GM23338 (cell line): Measurements from ENCODE around the gene PIM3.

Experiments used
- CREB1 ChIP-seq: fragments of 250-450 bp; sonication (Bioruptor Pico); IDR thresholded peaks from 2 replicates; pipeline ENCODE4 v1.5.0; 2020; ENCODE audit warnings: low read depth, mild to moderate bottlenecking, moderate library complexity
- EZH2 ChIP-seq: fragments of 200-600 bp; sonication (generic); IDR thresholded peaks from one replicate; pipeline ENCODE4 v1.8.0; 2017; ENCODE audit warnings: antibody characterized with exemption, mild to moderate bottlenecking, low read depth; ENCODE audit not compliant: unreplicated experiment
- EZH2phosphoT487 ChIP-seq: fragments of 200-600 bp; sonication (generic); IDR thresholded peaks from one replicate; pipeline ENCODE4 v1.8.1; 2018; ENCODE audit warnings: antibody characterized with exemption; ENCODE audit not compliant: unreplicated experiment
- JUNB ChIP-seq: IDR thresholded peaks from one replicate; pipeline ENCODE4 v1.6.1; 2016; ENCODE audit warnings: antibody characterized with exemption; ENCODE audit not compliant: unreplicated experiment
- POLR2AphosphoS5 ChIP-seq: IDR thresholded peaks from 2 replicates; pipeline ENCODE4 v1.6.1; 2016; ENCODE audit warnings: antibody characterized with exemption, low read depth
- STAT1 ChIP-seq: IDR thresholded peaks from one replicate; pipeline ENCODE4 v1.6.1; 2016; ENCODE audit warnings: antibody characterized with exemption; ENCODE audit not compliant: unreplicated experiment
- ZNF331 ChIP-seq: fragments of 250-450 bp; sonication (Bioruptor Pico); IDR thresholded peaks from 2 replicates; pipeline ENCODE4 v1.5.0; 2020; ENCODE audit warnings: low read depth, mild to moderate bottlenecking, moderate library complexity
- TF ChIP-seq, protein P1 (sequence below): fragments of 250-450 bp; sonication (Bioruptor Pico); IDR thresholded peaks from 2 replicates; pipeline ENCODE4 v1.5.0; 2020; ENCODE audit warnings: mild to moderate bottlenecking, moderate library complexity
- TF ChIP-seq, protein P2 (sequence below), 2 experiments: fragments of 200-600 bp in 1 of 2; sonication (generic) in 1 of 2; conservative IDR thresholded peaks; 2 replicates each; pipeline versions ENCODE4 v1.5.1 to v1.6.1; 2016 to 2017; ENCODE audit warnings: antibody characterized with exemption in 2 of 2, low read depth in 2 of 2, mild to moderate bottlenecking in 2 of 2, moderate library complexity in 1 of 2
- TF ChIP-seq, protein P3 (sequence below): IDR thresholded peaks from one replicate; pipeline ENCODE4 v1.6.1; 2018; ENCODE audit warnings: antibody characterized with exemption; ENCODE audit not compliant: unreplicated experiment
- TF ChIP-seq, protein P4 (sequence below): IDR thresholded peaks from 2 replicates; pipeline ENCODE4 v1.6.1; 2016; ENCODE audit warnings: antibody characterized with exemption

DNA sequence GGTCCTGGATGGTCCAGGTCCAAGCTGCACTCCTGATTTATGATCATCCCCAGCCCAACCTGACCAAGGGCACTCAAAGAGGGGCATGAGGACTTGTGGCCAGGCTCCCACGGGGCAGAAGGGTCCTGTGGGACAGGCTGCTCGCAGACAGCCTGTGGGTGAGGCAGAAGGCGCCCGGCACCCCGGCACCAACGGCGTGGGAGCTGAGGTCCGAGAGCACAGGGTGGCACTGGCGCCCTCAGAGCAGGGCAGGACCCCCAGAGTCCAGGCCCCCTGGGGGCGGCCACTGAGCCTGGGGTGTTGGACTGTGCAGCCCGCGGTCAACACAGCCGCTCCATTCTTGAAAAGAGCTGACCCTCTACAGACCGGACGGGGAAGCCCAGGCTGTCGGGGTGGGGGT lies 48.7 kb downstream of the PIM3 start:
- TF ChIP-seq, protein P1, sequence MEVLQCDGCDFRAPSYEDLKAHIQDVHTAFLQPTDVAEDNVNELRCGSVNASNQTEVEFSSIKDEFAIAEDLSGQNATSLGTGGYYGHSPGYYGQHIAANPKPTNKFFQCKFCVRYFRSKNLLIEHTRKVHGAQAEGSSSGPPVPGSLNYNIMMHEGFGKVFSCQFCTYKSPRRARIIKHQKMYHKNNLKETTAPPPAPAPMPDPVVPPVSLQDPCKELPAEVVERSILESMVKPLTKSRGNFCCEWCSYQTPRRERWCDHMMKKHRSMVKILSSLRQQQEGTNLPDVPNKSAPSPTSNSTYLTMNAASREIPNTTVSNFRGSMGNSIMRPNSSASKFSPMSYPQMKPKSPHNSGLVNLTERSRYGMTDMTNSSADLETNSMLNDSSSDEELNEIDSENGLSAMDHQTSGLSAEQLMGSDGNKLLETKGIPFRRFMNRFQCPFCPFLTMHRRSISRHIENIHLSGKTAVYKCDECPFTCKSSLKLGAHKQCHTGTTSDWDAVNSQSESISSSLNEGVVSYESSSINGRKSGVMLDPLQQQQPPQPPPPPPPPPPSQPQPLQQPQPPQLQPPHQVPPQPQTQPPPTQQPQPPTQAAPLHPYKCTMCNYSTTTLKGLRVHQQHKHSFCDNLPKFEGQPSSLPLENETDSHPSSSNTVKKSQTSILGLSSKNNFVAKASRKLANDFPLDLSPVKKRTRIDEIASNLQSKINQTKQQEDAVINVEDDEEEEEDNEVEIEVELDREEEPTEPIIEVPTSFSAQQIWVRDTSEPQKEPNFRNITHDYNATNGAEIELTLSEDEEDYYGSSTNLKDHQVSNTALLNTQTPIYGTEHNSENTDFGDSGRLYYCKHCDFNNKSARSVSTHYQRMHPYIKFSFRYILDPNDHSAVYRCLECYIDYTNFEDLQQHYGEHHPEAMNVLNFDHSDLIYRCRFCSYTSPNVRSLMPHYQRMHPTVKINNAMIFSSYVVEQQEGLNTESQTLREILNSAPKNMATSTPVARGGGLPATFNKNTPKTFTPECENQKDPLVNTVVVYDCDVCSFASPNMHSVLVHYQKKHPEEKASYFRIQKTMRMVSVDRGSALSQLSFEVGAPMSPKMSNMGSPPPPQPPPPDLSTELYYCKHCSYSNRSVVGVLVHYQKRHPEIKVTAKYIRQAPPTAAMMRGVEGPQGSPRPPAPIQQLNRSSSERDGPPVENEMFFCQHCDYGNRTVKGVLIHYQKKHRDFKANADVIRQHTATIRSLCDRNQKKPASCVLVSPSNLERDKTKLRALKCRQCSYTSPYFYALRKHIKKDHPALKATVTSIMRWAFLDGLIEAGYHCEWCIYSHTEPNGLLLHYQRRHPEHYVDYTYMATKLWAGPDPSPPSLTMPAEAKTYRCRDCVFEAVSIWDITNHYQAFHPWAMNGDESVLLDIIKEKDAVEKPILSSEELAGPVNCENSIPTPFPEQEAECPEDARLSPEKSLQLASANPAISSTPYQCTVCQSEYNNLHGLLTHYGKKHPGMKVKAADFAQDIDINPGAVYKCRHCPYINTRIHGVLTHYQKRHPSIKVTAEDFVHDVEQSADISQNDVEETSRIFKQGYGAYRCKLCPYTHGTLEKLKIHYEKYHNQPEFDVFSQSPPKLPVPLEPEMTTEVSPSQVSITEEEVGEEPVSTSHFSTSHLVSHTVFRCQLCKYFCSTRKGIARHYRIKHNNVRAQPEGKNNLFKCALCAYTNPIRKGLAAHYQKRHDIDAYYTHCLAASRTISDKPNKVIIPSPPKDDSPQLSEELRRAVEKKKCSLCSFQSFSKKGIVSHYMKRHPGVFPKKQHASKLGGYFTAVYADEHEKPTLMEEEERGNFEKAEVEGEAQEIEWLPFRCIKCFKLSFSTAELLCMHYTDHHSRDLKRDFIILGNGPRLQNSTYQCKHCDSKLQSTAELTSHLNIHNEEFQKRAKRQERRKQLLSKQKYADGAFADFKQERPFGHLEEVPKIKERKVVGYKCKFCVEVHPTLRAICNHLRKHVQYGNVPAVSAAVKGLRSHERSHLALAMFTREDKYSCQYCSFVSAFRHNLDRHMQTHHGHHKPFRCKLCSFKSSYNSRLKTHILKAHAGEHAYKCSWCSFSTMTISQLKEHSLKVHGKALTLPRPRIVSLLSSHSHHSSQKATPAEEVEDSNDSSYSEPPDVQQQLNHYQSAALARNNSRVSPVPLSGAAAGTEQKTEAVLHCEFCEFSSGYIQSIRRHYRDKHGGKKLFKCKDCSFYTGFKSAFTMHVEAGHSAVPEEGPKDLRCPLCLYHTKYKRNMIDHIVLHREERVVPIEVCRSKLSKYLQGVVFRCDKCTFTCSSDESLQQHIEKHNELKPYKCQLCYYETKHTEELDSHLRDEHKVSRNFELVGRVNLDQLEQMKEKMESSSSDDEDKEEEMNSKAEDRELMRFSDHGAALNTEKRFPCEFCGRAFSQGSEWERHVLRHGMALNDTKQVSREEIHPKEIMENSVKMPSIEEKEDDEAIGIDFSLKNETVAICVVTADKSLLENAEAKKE = no peak
- TF ChIP-seq, protein P2, sequence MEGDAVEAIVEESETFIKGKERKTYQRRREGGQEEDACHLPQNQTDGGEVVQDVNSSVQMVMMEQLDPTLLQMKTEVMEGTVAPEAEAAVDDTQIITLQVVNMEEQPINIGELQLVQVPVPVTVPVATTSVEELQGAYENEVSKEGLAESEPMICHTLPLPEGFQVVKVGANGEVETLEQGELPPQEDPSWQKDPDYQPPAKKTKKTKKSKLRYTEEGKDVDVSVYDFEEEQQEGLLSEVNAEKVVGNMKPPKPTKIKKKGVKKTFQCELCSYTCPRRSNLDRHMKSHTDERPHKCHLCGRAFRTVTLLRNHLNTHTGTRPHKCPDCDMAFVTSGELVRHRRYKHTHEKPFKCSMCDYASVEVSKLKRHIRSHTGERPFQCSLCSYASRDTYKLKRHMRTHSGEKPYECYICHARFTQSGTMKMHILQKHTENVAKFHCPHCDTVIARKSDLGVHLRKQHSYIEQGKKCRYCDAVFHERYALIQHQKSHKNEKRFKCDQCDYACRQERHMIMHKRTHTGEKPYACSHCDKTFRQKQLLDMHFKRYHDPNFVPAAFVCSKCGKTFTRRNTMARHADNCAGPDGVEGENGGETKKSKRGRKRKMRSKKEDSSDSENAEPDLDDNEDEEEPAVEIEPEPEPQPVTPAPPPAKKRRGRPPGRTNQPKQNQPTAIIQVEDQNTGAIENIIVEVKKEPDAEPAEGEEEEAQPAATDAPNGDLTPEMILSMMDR (conservative IDR thresholded peaks at IDR 0.05; ENCODE audit: low read depth in 2 of 2) = no peak
- TF ChIP-seq POLR2AphosphoS5 = no peak
- TF ChIP-seq, protein P3, sequence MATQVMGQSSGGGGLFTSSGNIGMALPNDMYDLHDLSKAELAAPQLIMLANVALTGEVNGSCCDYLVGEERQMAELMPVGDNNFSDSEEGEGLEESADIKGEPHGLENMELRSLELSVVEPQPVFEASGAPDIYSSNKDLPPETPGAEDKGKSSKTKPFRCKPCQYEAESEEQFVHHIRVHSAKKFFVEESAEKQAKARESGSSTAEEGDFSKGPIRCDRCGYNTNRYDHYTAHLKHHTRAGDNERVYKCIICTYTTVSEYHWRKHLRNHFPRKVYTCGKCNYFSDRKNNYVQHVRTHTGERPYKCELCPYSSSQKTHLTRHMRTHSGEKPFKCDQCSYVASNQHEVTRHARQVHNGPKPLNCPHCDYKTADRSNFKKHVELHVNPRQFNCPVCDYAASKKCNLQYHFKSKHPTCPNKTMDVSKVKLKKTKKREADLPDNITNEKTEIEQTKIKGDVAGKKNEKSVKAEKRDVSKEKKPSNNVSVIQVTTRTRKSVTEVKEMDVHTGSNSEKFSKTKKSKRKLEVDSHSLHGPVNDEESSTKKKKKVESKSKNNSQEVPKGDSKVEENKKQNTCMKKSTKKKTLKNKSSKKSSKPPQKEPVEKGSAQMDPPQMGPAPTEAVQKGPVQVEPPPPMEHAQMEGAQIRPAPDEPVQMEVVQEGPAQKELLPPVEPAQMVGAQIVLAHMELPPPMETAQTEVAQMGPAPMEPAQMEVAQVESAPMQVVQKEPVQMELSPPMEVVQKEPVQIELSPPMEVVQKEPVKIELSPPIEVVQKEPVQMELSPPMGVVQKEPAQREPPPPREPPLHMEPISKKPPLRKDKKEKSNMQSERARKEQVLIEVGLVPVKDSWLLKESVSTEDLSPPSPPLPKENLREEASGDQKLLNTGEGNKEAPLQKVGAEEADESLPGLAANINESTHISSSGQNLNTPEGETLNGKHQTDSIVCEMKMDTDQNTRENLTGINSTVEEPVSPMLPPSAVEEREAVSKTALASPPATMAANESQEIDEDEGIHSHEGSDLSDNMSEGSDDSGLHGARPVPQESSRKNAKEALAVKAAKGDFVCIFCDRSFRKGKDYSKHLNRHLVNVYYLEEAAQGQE = no peak
- TF ChIP-seq JUNB = no peak
- TF ChIP-seq EZH2 = no peak
- no peak for TF ChIP-seq ZNF331 (CRISPR knock-in tag)
- TF ChIP-seq EZH2phosphoT487 = no peak
- no peak for TF ChIP-seq CREB1 (CRISPR knock-in tag)
- TF ChIP-seq, protein P4, sequence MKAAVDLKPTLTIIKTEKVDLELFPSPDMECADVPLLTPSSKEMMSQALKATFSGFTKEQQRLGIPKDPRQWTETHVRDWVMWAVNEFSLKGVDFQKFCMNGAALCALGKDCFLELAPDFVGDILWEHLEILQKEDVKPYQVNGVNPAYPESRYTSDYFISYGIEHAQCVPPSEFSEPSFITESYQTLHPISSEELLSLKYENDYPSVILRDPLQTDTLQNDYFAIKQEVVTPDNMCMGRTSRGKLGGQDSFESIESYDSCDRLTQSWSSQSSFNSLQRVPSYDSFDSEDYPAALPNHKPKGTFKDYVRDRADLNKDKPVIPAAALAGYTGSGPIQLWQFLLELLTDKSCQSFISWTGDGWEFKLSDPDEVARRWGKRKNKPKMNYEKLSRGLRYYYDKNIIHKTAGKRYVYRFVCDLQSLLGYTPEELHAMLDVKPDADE = no peak
- no peak for TF ChIP-seq STAT1
